ENCODE data around the gene NME7.
"Not testable (repeated sequence)": the region's sequence is repeated elsewhere in the genome, so short reads cannot be mapped to it uniquely, and the experiment has no call there.

Gene NME7

DNA sequence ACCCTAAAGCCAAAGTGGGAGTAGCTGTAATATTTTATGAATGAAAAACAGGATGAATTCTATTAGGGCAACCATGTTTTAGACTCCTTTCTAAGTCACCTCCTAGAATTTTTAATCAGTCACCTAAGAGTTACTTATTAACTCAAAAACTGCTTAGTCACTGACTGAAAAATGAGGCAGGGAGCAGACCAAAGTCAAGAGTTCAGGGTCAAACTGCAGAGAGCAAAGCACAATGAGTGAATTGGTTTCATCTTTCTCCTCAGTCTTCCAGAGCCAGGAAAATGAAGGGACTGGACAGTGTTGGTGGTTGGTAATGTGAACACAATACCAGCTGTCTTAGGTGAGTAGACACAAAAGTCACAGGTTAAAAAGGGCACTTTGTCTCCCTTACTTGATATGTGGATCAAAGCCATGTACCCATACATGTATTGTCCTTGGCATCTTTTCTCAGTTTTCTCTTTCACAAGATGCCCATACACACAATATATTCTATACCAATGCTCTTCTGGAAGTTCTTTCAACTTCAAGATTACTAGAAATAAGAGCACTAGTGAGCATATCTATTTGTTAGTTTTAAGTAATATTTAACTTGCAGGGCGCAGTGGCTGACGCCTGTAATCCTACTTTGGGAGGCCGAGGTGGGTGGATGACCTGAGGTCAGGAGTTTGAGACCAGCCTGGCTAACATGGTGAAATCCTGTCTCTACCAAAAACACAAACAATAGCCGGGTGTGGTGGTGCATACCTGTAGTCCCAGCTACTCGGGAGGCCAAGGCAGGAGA is 218.9 kb downstream of the NME7 start:
- no peak for DNase-seq

DNA sequence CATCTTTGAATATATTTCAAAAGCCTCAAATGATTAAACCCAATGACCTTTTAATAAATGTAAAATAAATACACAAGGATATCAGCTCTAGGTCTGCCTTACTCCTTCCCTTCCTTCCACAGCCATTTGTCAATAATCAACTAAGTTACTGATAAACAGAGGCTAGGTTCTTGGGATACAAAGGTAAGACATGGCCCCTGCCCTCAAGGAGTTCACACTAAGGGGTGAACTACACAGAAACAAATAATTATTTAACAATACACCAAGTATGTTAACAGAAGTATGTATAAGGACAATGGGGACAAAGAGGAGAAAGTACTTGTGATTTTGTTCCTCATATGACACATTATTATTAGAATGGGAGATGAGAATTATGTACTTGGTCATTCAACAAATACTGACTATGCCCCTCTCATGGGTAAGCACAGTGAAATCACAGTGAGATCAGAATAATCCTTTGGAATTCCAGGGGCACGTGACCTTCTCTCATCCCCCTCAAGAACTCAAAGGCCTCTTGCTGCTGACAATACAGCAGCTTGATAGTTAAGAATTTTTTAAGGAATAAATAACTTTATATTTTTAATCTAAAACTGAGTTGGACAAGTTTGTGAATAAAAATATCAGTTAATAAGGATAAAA is 220.9 kb downstream of the NME7 start:
- no peak for DNase-seq

DNA sequence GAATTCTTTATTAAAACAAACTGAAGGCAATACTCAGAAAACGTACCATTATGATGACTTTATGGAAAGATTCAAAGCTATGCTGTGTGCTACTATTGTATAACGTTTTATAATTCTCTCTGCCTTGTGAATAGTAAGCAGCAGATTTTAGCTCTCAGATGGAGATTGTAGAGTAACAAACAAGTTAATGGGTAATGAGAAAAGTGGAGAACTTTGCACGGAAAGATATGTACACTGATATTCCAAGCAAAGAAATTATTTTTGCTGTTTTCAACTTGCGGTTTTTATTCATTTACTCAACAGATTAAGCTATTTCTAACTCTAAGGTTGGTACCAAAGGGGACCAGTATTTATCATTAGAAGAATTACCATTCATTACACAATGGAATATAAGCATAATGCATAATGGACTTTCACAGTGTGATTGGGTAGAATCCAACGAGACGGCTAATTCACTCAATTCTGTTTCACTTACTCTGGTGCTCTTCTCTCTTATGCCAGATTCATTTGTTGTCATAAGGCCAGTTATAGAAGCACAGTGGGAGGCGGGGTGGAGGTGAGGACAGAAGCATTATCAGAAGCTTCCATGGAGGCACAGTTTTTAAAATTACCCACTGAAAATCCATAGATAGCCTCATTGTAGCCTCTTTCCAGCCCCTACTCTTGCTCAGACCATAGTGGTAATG is 222.5 kb downstream of the NME7 start:
- DNase-seq: no peak

DNA sequence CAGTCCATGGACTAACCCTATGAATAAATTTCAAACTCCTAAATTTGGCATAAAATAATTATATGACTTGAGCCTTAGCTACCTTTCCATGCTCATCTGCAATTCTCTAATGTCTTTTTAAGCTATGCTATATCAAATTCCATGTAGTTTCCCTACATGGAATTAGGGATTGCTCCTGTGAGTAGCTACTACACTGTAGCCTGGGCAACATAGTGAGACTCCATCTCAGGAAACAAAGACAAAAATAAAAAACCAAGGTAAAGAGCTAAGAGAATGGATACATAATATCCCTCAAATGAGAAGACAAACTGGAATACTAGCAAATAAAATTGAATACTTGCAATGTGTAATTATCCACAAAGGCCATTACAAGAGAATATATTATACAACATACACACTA is 223.6 kb downstream of the NME7 start:
- DNase-seq: no peak

DNA sequence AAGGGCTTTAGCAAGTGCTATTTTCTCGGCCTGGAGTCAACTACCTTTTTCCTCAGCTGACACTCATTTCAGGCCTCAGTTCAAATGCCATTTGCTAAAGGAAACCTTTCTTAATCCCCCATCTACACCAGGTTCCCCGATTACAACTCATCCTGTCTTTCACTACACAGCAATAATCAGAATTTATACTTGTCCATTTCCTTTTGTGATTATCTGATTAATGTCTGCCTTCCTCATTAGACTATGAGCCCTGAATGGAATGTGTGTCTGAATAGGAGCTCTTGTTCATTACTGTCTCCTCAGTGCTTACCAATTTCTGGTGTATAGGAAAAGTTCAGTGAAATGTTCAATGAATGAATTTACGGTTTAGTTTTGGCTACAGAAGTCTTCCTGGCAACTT is 224.3 kb downstream of the NME7 start:
- no peak for DNase-seq

DNA sequence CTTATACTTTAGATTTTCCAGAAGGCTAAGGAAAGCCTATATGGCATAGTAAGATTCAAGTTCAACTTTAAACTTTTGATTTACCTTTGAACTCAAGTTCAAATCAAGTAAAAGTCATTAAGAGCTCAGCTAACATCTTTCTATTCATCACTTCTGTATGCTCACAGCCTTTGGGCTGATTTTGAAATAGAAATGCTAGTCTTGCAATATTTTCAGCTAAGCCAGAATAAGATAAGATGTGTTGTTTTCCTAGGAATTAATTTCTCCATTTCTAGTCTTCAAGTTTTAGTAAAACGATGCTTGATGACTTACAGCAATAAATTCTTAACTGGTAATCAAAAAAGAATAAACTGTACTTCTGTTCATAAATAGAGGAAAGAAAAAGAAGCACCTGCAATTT is 225.5 kb downstream of the NME7 start:
- no peak for DNase-seq

DNA sequence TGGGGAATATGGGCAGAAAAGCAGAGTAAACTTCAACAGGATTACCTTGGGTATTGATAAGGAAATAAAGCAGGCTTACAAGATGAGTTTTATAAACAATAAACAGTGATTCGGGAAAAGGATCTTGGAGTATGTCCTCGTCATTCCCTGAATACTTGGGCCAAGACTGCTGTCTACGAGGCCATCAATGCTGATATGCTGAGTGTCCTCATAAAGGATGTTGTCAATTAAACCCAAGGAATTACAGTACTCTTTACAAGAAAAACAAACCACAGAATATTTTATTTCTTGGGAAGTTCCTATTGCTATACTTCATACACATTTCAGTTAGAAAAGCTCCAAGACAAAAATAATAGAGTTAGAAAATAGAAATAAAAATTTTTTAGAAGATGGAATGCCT is 226.2 kb downstream of the NME7 start:
- no peak for DNase-seq

DNA sequence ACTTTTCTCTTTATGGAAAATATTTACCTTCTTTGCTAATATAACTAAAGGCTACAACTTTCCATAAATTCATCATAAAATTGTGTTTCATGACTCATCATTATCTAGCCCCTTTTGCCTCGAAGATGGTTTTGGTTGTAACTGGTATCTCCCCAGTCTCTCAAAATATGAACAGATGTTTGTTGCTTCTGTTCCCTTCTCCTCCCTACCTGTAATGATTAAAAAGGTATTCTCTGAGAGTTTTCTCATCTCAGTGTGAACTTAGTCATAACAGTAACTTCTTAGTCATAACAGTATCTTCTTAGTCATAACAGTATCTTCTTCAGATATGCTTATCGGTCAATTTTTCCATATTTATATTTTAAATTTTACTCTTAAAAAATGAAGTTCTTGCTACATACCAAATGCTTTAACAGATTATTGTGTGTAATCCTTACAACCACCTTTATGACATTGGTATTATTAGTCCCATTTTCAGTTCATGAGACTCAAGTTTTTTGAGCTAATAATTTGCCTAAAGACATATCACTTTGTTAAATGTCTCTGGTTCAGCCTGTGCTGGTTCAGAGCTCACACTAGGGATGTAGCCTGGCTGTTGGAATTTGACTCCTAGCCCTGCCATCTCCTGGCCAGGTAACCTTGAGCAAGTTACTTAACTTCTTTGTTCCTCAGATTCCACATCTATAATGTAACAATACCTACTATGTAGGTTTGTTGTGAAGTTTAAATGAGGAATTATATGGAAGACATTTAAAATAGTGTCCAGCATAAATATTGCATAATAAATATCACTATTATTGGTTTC is 228.5 kb downstream of the NME7 start:
- no peak for DNase-seq

DNA sequence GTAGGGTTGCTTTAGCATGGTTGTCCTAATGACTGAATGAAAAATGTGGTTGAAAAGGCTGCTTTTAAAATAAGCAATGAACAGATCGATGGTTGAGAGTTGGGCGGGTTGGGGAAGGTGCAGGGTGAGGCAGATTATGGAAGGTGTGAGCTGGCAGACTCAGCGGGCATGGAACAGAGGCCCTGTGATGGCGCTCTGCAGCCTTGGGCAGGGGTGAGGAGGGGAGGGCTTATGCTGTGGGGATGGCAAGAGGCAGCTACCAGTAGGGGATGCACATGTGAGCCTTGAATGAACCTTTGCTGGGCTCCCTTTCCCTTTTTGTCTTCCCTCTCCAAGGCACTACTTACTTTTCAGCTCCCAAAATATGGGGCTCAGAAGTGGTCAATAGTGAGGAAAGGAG is 230.2 kb downstream of the NME7 start:
- DNase-seq: no peak

DNA sequence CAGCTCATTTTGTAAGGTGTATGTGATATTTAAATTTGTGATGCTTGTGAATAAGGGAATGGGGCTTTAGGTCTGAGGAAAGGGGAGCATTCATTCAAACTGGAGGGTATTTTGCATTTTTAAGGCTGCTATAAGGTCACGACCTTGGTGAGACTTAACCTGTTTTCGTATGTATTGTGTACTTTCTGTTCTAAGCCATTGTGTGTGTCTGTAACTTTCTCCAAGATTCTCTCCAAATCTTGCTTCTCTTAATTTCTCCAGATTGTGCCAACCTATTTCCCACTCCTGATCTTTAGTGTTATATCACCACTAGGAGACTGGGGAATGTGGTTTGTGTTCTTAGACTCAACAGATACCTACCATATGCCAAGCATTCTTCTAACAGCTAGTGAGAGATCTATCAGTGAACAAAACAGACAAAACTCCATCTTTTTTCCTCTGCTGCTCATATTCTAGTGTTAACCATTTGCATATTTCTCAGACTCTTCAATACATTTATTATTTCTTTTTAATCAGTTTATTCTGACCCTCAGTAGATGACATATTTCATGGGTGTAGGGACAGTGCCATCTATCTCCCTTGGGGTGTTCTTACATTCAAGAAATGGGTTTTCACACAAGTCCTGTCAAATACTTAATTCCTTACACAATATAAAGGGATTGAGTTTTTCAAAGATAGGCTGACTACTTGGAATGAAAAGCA is 233.6 kb downstream of the NME7 start:
- no peak for DNase-seq

DNA sequence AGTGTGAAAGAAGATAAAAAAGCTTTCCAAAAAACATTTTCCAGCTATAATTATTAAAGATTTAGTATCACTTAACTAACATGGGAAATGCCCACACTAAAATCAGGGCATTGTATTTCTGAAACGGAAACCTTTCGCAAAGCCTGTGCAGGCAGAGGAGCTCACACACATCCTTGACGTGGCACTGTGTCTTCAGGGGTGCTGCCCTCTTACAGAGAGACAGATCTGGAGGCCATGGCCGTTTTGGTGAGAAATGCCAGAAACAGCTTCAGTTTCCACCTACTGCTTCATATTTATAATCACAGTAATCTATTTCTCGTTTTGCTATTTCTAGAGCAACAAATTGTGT is 234.4 kb downstream of the NME7 start:
- DNase-seq: no peak

DNA sequence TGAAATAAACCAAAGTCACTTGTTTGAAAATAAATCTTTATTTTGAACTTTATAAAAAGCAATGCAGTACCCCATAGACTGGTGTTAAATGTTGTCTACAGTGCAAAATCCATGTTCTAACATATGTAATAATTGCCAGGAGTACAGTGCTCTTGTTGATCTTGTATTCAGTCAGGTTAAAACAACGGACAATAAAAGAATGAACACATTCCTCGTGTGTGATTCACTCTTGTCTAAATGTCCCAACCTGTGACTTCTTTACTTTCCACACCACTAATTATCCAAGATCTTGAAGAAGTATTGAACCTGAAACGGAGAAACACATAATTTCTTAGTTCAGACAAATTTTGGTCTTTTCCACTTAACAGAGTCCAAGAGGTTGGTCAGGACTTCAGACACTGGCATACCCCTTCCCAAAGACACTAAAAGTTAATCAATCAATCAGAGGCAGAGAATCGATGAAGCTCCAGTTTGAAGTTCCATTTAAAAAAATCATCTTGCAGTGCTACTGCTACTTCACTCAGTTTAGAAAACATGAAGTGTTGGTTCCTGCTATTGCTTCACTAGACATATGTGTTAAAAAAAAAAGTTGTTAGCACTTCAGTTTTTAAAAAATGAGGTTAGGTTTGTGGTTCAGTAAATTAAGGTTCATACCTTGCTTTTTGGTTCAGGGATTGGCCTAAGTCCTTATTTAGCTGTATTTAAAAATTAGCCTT is 234.9 kb downstream of the NME7 start:
- no peak for DNase-seq

DNA sequence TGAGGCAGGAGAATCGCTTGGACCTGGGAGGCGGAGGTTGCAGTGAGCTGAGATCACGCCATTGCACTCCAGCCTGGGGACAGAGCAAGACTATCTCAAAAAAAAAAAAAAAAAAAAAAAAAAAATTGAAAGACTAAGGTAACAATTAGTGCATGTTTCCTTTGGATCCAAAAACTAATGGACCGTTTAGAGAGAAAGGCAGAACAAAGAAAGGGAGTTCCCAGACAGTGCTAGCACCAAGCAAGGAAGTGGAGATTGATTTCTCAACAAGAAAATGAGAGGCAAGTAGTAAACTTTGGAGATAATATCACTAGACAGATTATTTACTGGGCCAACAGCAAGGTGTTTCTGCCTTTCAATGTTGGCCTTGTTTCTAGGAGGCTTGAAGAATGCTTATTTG is 236.9 kb downstream of the NME7 start:
- no peak for DNase-seq

DNA sequence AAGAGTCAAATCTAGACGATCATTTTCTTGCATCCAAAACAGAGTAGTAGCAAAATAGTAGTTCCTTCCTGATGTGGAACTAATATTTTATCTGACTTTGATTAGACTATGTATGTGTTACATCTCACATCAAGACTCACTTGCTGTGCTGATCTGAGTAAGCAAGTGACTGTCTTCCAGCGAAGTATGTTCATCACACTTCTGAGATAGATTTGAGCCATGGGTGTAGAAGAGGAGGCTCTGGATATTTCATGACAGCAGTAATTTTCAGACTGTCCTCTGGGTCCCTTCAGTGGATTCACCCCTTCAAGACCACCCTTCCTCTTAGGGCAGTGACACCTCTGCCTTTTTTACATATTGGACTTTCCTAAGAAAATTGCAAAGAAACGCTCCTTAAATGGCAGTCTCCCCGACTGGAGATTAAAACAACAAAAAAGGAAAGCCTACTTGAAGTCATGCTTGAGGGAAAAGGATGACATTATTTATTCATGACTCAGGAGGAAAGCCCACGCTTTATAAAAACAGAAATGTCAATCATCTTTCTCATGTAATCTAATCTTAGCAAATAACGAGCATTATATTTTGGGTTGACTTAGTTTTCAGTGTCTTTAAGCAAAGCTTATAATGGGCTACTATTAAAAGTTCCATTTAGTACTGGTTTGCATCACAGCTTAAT is 238.3 kb downstream of the NME7 start:
- DNase-seq: no peak

DNA sequence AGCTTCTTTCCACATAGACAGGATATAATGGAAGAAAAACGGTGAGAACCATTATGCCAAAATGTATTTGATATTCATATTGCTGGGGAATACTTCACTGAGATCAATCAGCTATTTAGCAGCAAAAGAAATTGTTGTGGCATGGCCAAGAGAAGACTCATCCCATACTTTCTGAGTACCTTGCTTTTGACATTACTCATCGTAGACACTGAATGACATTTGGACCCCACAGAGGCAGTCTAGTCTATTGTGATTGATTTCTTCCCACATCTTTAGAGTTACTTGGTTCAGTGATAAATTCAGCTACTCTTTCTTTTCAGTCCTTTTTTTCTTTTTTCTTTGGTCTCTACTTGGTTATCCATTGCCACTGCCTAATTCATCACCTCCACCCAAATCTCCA is 239.0 kb downstream of the NME7 start:
- DNase-seq: no peak

DNA sequence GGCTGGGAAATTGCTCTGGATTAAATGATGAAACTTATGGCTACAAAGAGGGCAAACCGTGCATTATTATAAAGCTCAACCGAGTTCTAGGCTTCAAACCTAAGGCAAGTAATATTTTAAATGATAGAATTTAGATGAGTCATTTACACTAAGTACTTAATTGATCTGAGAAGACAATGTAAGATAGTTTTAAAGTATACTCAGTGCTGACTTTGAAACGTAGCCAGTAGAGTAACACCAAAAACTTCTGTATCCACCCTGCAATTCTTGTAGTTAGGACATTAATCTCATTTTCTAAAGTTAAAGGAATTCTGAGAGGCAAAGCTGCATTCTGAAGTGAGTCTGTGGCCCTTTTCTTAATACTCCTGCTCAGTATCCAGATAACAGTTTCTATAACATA is 240.3 kb downstream of the NME7 start:
- no peak for DNase-seq

DNA sequence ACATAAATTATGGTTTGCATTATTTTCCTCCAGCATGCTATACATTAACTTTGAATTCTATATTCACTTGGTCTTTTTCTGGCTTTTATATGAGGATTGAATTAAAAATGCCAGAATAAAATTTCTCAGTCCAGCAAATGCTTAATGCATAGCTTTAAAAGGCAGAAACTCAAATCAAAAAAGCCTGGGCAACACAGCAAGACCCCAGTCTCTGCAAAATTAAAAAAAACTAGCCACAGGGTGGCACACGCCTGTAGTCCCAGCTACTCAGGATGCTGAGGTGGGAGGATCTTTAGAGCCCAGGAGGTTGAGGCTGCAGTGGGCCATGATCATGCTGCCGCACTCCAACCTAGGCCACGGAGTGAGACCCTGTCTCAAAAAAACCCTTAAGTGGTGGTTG is 241.3 kb downstream of the NME7 start:
- no peak for DNase-seq

DNA sequence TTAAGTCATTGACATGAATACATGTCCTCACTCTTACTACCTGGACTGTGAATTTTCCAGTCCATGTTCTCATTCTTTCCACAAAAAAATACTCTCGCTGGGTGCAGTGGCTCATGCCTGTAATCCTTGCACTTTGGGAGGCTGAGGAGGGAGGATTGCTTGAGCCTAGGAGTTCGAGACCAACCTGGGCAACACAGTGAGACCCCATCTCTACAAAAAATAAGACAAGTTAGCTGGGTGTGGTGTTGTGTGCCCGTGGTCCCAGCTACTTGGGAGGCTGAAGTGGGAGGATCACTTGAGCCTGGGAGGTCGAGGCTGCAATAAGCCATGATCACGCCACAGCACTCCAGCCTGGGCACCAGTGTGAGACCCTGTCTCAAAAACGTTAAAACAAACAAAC is 242.0 kb downstream of the NME7 start:
- DNase-seq: not testable (repeated sequence)

DNA sequence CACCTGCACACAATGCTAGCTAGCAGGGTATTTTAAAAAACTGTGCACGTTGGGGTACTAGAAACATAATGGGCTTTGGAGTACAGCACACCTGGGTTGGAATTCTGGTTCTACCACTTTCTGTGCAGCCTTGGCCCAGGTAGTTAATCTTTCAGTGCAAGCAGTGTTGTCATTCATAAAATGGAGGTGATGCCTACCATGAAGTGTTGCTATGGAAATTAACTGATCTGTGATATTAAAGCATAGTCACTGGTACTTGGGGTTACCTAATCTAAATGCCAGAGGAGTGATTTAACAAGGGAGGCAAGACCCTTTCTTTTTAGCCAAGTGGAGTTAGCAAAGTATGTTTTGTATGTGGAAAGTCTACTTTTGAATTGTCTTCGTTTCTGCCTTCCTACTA is 243.1 kb downstream of the NME7 start:
- DNase-seq: no peak

DNA sequence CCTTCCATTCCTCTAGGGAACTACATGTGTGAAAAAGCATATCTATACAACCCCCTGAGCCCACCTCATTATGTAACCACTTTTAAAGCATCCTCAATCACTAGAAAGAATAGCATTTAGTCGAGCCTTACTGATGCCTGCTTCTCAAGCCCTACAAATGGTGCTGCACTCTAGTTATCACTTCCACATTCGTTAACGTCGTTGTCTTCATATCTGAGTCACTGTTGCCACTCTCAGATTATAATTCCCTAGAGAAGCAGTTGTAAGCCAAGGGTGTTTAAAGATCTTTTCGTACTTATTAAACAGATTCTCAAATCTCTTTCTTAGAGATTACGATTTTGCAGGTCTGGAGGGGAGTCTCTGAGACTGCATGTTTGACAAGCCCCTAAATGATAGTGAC is 244.6 kb downstream of the NME7 start:
- DNase-seq: no peak

DNA sequence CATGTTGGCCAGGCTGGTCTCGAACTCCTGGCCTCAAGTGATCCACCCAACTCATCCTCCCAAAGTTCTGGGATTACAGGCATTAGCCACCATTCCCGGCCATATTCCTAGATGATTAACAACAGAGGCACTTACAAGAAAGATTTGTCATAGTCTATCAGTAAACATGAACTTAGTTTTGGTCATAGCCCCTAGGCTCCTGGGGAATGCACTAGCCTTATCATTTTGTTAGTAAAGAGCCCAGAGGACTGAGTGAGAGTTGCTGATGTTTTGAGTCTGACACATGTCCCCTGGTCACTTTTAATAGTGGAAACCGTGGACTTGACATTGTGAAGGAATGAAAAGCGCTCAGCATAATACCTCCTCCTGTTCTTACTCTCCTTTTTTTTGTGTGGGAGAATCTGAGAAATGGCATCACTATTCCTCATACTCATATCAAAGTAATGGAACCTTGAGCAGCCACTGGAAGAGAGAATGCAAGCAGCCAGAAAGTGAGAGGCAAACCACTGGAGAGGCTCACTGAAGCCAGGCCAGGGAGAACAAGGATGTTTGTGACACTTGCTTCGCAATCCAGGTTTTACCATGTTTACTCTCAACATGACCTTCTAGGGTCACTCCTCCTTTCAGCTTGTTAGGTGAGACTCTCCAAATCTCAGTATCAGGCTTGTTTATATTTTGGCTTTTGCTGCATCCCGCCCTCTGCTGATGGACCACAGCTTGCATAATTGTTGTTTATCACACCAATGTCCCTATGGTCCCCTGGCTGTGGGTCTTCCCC is 246.3 kb downstream of the NME7 start:
- no peak for DNase-seq
